Activated T-cell treated with anti-CD3 and anti-CD28 coated beads, Interleukin-2, amount 50 U/mL, for 4 hours (primary cell): ENCODE measurements around the gene SAE1. TPM values are rescaled to one million over a fixed set of nuclear protein-coding genes. Genes with fewer than 3 reads are reported as not detected.

Experiments
- ATAC-seq, 2 donors: fragments of 200-7000 bp; cut with Tn5 transposase; one replicate each; pipeline ENCODE4 v1.10.0; 2021
- DNase-seq: peaks from one replicate; pipeline ENCODE4 v3.0.0-alpha.2; 2020
- H3K27me3 Mint-ChIP-seq: one replicate; pipeline ENCODE4 v1.8.0; 2021; ENCODE audit warnings: low read depth, mixed read lengths
- H3K36me3 Mint-ChIP-seq: one replicate; pipeline ENCODE4 v1.8.0; 2022; ENCODE audit warnings: mixed read lengths; ENCODE audit not compliant: insufficient read depth
- H3K4me1 Mint-ChIP-seq: one replicate; pipeline ENCODE4 v1.8.0; 2021; ENCODE audit warnings: low read depth, mixed read lengths
- H3K4me3 Mint-ChIP-seq: one replicate; pipeline ENCODE4 v1.8.0; 2021; ENCODE audit warnings: mild to moderate bottlenecking, moderate library complexity, mixed read lengths
- H3K9me3 Mint-ChIP-seq: one replicate; pipeline ENCODE4 v1.8.0; 2021; ENCODE audit warnings: mixed read lengths
- total RNA-seq, 3 donors: library from RNA; stranded (reverse); gene quantifications; one replicate each; pipeline ENCODE4 v1.2.1, GENCODE V29; 2021

Gene SAE1
- 100 to 1,000 TPM in 1 of 3 donors, 10 to 100 TPM in 2; 90.0 to 112 (median 99.3) TPM for total RNA-seq

DNA sequence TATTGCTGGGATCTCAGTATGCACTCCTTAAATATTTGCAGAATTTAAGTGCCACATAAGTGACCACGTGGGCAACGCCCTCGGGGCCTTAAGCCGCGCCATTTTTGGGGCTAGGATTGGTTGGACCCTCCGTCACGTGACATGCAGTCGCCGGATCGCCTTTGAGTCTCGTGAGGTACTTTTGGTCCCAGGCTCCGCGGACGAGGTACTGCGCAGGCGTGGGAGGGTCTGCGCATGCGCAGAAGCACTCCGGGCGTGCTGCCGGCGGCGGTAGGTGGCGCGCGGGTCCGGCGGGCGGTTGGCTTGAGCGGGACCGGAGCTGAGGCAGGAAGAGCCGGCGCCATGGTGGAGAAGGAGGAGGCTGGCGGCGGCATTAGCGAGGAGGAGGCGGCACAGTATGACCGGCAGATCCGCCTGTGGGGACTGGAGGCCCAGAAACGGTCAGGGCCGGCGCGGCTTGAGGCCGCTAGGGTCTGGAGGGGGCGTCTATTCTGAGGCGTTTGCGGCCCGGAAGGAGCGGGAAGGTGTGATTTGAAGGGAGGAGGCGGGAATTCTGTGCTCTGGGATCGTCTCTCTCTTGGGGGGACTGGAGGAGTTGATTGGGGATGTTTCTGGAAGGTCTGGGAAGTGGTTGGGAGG, at the start of gene SAE1:
TSS of gene SAE1 (plus strand) at position 247 of the 639 bp plus-strand sequence. CDS start at position 343, 96 bp downstream.
- ATAC-seq (peak; percentile 95 to 96), DNase-seq (peak; percentile 86)
- peak within 1 kb of the TSS; percentile 94 for H3K4me3 Mint-ChIP-seq
- H3K27me3 Mint-ChIP-seq, result no peaks in the 10 kb centered on the region
- peaks cover 52% of the 10 kb centered on the region for H3K4me1 Mint-ChIP-seq
- no peaks in the 10 kb centered on the region for H3K9me3 Mint-ChIP-seq
- H3K36me3 Mint-ChIP-seq, result peaks cover 26% of the 10 kb centered on the region

DNA sequence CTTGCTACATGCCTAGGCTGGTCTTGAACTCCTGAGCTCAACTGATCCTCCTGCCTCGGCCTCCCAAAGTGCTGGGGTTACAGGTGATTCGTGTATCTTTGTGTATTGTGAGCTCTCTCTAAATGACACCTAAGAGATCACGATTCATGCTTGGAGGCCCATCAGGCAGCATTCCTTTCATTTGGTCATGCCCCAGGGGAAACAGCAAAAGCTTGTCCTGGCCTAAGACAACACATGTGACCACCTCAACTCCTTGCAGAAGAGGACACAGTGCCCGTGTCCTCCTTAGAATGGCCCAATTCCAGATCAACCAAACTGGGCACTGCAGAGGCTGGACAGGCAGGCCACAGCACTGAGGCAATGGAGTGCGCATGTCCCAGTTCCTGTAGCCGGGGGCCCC, 49.5 kb upstream of the SAE1 start:
- Mint-ChIP-seq H3K9me3 (no peaks in the 10 kb centered on the region), H3K4me1 (no peaks in the 10 kb centered on the region), H3K36me3 (peaks cover 27% of the 10 kb centered on the region), H3K27me3 (no peaks in the 10 kb centered on the region), H3K4me3 (no peak overlapping the region)
- no peak for ATAC-seq
- DNase-seq, result no peak

DNA sequence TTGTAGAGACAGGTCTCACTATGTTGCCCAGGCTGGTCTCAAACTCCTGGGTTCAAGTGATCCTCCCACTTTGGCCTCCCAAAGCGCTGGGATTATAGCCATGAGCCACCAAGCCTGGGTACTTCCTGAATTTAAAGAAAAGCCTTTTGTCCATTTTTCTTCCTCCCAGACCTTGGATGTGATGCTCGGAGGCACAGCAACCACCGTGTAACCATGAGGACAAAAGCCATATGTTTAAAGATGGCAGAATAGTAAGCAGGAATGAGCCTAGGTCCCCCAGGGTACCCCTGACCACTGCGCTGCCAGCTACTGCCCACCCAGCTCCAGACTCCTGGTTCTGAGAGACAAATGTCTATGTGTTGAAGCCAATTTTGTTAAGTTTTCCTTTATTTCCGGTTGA, 48.1 kb upstream of the SAE1 start:
- H3K4me1 Mint-ChIP-seq, result no peaks in the 10 kb centered on the region
- no peak overlapping the region for H3K4me3 Mint-ChIP-seq
- DNase-seq, result no peak
- H3K27me3 Mint-ChIP-seq, result no peaks in the 10 kb centered on the region
- peaks cover 32% of the 10 kb centered on the region for H3K36me3 Mint-ChIP-seq
- ATAC-seq, result no peak
- H3K9me3 Mint-ChIP-seq, result no peaks in the 10 kb centered on the region

DNA sequence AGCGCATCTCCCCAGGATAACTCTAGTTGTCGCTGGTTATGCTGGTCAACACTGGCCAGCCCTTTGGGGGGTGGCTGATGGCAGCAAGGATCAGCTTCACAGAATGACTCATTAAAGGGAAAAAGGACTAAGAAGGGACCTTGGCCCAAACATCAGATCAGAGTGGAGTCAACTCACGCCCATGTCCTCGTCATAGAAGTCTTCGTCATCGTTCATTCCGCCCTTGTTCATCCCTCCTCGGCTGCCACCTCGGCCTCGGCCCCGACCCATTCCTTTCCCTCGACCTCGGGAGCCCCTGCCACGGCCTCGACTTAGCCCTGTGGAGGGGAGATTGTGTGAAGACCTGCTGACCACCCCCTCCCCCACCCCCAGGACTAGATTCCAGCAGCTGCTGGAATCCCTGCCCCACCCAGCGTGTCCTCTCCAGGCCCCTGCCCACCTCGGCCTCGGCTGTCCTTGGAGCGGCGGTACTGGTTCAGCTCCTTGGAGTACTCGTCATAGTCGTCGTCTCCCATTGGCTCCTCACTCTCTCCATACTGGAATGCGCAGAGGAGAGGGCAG, 45.7 kb upstream of the SAE1 start:
- ATAC-seq (no peak), DNase-seq (no peak)
- H3K4me3 Mint-ChIP-seq, result no peak overlapping the region
- peaks cover 34% of the 10 kb centered on the region for H3K36me3 Mint-ChIP-seq
- no peaks in the 10 kb centered on the region for H3K27me3 Mint-ChIP-seq
- H3K9me3 Mint-ChIP-seq, result no peaks in the 10 kb centered on the region
- no peaks in the 10 kb centered on the region for H3K4me1 Mint-ChIP-seq

DNA sequence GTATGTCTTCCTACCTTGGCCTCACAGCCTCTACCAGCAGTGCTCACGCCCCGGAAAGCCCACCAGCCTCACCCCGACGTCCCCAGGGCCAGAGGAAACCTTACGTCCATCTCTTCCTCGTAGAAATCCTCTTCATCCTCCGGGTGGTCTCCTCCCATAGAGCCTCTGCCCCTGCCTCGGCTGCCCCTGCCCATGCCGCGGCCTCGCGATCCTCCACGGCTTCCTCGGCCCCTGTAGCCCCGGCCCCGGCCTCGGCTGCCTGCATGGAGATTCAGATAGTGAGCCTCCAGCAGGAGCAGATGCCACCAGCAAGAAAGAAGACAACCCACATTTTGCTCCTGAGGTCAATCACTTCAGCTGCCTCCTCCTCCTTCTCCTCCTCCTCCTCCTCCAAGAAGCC, 44.4 kb upstream of the SAE1 start:
- Mint-ChIP-seq H3K36me3 (peaks cover 41% of the 10 kb centered on the region), H3K4me1 (no peaks in the 10 kb centered on the region), H3K27me3 (no peaks in the 10 kb centered on the region), H3K9me3 (no peaks in the 10 kb centered on the region), H3K4me3 (no peak overlapping the region)
- DNase-seq (no peak), ATAC-seq (no peak)

DNA sequence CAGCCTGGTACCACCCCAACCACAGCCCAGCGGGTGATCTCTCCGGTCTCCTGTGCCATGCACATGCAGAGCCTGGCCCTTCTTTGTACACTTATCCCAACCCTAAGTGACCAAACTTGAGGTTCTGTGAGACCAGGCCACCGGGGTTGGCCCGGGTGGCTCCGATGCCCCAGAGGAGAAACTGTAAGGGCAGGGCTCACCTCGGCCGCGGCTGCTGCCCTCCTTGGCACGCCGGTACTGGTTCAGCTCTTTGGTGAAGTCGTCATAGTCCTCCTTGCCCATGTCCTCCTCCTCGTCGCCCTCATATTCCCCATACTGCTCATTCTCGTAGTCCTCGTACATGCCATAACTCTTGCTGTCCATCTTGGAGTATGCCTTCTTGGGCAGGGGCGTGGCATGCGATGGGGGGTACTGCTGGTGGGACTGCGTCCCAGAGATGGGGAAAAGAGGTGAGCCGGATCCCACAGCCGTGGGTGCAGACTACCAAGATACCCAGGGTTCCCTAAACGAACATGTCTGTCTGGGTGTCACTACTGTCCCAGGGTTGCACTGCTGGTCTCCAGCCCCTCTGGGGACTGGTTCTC, 40.8 kb upstream of the SAE1 start:
- Mint-ChIP-seq H3K9me3 (no peaks in the 10 kb centered on the region), H3K4me3 (no peak overlapping the region), H3K36me3 (peaks cover 33% of the 10 kb centered on the region), H3K4me1 (peaks cover 14% of the 10 kb centered on the region), H3K27me3 (no peaks in the 10 kb centered on the region)
- ATAC-seq, result no peak
- no peak for DNase-seq

DNA sequence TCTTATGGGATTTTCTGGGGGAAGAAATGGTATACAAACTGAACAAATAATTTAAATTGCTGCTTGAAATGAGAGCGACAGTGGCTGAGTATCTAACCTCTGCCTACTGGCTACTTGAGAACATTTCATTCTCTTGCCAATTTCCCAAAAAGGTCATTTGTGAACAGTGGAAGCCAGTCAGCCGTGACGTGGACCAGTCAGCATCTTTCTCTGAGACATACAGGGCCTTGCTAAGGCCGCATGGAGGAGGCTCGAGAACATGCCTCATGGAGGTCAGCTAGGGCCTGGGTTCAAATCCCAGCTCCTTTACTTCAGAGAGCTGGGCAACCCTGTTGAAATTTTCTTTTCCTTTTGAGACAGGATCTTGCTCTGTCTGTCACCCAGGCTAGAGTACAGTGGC, 37.4 kb upstream of the SAE1 start:
- no peak for ATAC-seq
- Mint-ChIP-seq H3K36me3 (peaks cover 35% of the 10 kb centered on the region), H3K4me1 (peaks cover 37% of the 10 kb centered on the region), H3K4me3 (peak overlapping the region; percentile 42), H3K27me3 (no peaks in the 10 kb centered on the region), H3K9me3 (no peaks in the 10 kb centered on the region)
- no peak for DNase-seq

DNA sequence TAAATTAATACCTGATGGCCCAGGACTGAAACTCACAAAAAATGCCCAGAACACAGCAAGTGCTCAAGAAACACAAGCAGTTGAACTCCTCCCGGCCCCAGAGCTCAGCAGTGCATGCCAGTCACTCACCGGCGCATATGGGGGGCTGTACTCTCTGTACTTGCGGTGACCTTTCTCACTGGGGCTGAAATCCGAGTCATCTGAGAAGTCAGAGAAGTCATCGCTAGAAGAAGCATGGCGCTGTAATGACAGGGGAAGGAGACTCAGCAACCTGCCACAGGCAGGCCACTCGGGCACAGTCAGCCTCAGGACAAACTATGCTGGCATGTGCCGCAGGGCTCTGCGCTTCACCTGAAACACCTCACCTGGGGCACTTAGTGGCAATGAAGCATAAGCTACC, 36.8 kb upstream of the SAE1 start:
- peaks cover 35% of the 10 kb centered on the region for H3K36me3 Mint-ChIP-seq
- no peaks in the 10 kb centered on the region for H3K27me3 Mint-ChIP-seq
- H3K4me1 Mint-ChIP-seq, result peaks cover 39% of the 10 kb centered on the region
- no peaks in the 10 kb centered on the region for H3K9me3 Mint-ChIP-seq
- DNase-seq (peak; percentile 19), ATAC-seq (peak; percentile 64 to 70)
- H3K4me3 Mint-ChIP-seq, result peak overlapping the region; percentile 42

DNA sequence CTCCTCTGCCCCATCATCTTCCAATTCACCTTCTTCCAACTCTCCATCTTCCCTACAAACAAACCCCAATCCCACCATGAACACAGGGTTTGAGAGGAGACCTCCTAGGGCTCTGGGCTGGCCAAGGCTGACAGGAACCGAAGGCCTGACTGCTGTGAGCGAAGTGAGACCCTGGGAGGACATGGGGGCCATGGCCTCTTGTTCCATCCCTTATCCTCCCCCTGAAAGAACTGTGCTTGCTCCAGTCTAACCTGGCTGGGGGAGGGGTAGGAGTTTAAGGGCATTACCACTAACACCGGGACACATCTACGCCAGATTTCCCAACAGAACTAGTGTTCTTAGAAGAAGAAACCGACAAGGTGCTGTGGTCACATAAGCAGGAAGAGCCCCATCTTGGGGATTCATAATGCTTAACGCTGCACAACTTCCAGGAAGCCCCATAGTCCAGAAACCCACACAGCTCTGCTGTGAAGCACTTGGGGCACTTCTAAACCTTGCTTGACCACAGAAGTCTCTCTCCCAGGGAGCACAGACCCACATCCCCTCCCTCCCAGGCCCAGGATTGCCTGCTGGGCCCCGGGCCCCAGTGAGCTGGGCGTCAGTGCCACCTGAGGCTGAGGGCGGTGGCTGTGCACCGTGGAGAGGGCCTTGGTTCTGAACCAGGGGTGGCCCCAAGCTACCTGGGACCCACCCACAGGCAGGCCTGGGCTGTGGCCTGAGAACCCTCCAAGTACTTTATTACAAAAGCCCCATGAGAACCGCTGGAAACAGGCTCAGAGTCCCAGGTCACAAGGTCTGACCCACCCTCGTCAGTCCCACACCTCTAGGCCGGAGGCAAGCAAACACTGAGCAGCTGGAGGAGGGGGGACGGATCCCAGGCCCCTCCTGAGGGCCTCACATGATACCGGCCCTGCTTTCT, 35.8 kb upstream of the SAE1 start:
- Mint-ChIP-seq H3K4me3 (peak overlapping the region; percentile 75), H3K36me3 (peaks cover 31% of the 10 kb centered on the region), H3K27me3 (no peaks in the 10 kb centered on the region), H3K4me1 (peaks cover 39% of the 10 kb centered on the region), H3K9me3 (no peaks in the 10 kb centered on the region)
- DNase-seq, result no peak
- ATAC-seq, result peak; percentile 66 to 75

DNA sequence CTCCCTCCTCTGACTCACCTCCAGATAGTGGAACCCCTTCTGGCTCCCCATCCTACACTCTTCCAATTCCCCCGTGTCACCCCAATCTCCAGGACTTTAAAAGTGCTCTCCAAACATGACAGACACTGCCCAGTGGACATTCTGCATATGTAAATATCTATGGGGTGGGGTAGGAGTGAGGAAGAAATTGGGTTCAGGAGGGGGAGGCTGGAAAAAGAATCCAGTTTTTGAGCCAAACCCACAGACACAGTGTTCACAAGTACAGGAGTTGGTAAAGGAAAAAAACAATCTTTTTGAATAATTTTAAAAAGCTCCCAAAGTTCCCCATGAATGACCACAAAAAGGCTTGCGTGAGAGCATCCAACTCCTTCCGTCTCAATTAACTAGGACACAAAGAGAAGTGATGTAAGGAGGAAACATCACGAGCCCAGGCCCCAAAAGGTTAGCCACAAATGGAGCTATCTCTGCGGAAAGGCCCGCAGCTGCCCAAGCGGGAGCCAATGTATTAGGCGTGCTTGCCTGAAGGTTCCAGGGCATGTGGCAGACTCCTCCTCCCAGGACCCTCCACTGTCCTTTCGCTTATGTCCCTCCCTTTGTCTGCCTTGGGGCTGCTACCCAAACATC, 35.0 kb upstream of the SAE1 start:
- H3K4me1 Mint-ChIP-seq, result peaks cover 42% of the 10 kb centered on the region
- H3K4me3 Mint-ChIP-seq, result peak overlapping the region; percentile 75
- no peak for DNase-seq
- H3K9me3 Mint-ChIP-seq, result no peaks in the 10 kb centered on the region
- no peaks in the 10 kb centered on the region for H3K27me3 Mint-ChIP-seq
- ATAC-seq, result no peak
- H3K36me3 Mint-ChIP-seq, result peaks cover 24% of the 10 kb centered on the region

DNA sequence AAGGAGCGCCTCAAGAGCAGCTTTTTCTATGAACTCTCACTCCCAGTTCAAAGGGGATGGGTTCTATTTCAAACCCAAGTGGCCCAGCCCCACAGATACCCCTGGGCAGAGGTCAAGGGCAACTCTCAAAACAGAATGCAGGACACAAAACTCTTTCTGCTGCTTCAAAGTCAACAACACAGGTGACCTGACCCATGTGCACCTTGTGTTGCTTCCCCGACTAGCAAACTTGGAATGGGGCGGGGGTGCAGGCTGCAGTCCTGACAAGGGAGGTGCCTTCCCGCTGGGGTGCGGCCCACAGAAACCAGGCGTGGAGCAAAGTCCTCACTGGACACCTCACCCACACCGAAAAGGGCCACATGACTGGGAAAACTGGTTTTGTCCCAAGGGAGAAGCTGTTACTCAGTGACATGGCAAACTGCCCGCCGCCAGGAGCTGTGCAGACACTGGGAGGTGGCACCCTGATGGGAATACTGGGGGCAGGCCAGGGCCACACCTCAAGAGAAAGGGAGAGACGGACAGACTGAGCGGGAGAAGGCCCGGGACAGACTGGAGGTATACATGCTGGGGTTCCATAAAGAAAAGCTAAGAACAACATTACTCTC, 34.4 kb upstream of the SAE1 start:
- Mint-ChIP-seq H3K36me3 (peaks cover 20% of the 10 kb centered on the region), H3K27me3 (no peaks in the 10 kb centered on the region), H3K4me3 (no peak overlapping the region), H3K4me1 (peaks cover 42% of the 10 kb centered on the region), H3K9me3 (no peaks in the 10 kb centered on the region)
- no peak for ATAC-seq
- no peak for DNase-seq

DNA sequence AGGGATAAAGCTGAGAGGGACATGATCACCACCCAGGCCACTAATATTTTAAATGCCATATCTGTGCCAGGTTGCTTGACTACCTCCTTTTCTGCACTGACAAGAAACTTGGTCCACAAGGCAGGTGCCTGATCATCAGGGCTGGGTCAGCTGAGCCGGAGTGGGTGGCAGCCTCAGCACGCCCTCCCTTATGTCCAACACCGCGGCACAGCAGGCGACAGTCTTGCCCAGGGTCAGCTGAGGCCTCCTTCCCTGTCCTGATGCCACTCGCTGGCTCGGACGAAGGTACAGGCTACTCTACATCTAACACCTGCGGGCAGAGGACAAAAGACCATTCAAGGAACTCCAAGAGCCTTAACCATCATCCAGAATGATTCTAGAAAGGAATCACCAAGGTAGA, 33.9 kb upstream of the SAE1 start:
- H3K4me3 Mint-ChIP-seq, result no peak overlapping the region
- no peaks in the 10 kb centered on the region for H3K27me3 Mint-ChIP-seq
- DNase-seq, result no peak
- no peaks in the 10 kb centered on the region for H3K9me3 Mint-ChIP-seq
- ATAC-seq, result no peak
- peaks cover 42% of the 10 kb centered on the region for H3K4me1 Mint-ChIP-seq
- peaks cover 20% of the 10 kb centered on the region for H3K36me3 Mint-ChIP-seq

DNA sequence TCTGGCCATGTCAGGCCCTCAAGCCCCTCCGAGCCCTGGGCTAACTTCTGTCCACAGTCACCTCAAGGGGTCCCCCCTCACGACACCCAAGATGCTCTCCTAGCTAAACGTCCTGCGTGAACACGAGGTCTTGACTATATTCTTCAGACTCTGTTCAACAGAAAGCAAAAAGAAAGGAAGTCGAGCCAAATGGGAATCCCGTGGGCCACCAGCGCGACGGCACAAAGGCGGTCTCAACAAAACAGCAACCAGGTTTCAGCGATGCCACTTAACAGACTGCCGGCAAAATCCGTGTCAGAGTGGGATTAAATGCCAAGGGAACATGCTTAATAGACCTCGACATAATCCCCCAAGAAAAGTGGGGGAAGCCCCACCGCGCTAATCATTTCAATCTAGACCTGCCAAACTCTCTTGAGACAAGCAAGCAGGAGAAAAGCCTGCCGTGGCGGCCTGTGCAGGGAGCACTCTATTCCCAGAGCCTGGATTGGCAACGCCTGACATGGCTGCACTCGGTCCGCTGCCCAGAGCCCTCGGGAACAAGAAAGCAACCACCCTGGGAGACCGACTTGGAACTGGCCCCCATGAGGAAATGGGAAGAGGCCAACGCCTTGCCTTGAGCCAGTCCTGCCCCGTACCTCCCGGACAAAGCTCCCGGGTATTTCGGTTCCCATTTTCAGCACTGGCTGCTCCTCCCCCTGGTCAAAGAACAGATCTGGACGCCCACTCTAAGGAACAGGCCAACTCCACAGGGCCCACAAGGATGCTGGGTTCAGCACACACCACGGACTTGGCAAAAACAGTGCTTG, 33.0 kb upstream of the SAE1 start:
- DNase-seq (no peak), ATAC-seq (no peak)
- H3K4me3 Mint-ChIP-seq, result no peak overlapping the region
- H3K4me1 Mint-ChIP-seq, result peaks cover 50% of the 10 kb centered on the region
- peaks cover 16% of the 10 kb centered on the region for H3K36me3 Mint-ChIP-seq
- H3K27me3 Mint-ChIP-seq, result no peaks in the 10 kb centered on the region
- H3K9me3 Mint-ChIP-seq, result no peaks in the 10 kb centered on the region
